Measurements from ENCODE around the gene NLRP5. TPM values are rescaled to one million over a fixed set of nuclear protein-coding genes. Genes with fewer than 3 reads are reported as not detected.
"Not testable (repeated sequence)": the region's sequence is repeated elsewhere in the genome, so short reads cannot be mapped to it uniquely, and the experiment has no call there.

The NLRP5 gene
- total and polyA plus RNA-seq, 2 of the 8 experiments (the other 6 are each of a cell fraction or from before 2014, with no cell fraction given): not detected

- not testable (repeated sequence) for H3K9ac ChIP-seq (replicated peaks in 1 of 4; ENCODE audit: extremely low read depth in 1 of 4, low read depth in 3 of 4, low read length in 3 of 4); H4K5ac ChIP-seq (ENCODE audit: insufficient read length, low read depth, low read length); H2BK20ac ChIP-seq (ENCODE audit: low read length); H3K4ac ChIP-seq (replicated peaks; ENCODE audit: insufficient read length, low read depth, low read length); H3K27ac ChIP-seq (ENCODE audit: low read depth, low read length); H3K4me1 ChIP-seq (replicated peaks in 1 of 4; ENCODE audit: control insufficient read depth in 3 of 4, insufficient read depth in 4 of 4, low read length in 3 of 4); H2BK15ac ChIP-seq (ENCODE audit: low read length); H3K23me2 ChIP-seq (ENCODE audit: low read depth, low read length); H2AK5ac ChIP-seq (ENCODE audit: low read depth, low read length); H3K9me3 ChIP-seq (ENCODE audit: insufficient read depth in 2 of 2, low read depth in 1 of 2, low read length in 1 of 2); H3K4me3 ChIP-seq (ENCODE audit: extremely low read depth in 1 of 4, insufficient read depth in 2 of 4, low read depth in 3 of 4, low read length in 4 of 4); H3K4me2 ChIP-seq (ENCODE audit: insufficient read depth in 1 of 2, low read depth in 2 of 2, low read length in 2 of 2); H3K27me3 ChIP-seq (replicated peaks in 1 of 4; ENCODE audit: control insufficient read depth in 3 of 4, extremely low read depth in 1 of 4, insufficient read depth in 3 of 4, low read length in 3 of 4); H2AFZ ChIP-seq (ENCODE audit: low read length); H3K23ac ChIP-seq (ENCODE audit: insufficient read length); FAIRE-seq; H2BK120ac ChIP-seq (replicated peaks; ENCODE audit: low read depth, low read length); H4K8ac ChIP-seq (ENCODE audit: extremely low read depth, insufficient read depth, low read length); H2BK5ac ChIP-seq (ENCODE audit: low read depth, low read length); H3K18ac ChIP-seq (ENCODE audit: extremely low read depth, low read length); H3K14ac ChIP-seq (ENCODE audit: insufficient read length); H3K56ac ChIP-seq (replicated peaks; ENCODE audit: insufficient read length, low read depth, low read length); H2BK12ac ChIP-seq (ENCODE audit: low read depth, low read length); DNase-seq (ENCODE audit: low read depth in 1 of 2, low spot score in 2 of 2); H4K91ac ChIP-seq (replicated peaks; ENCODE audit: insufficient read length, low read length)
- Histone ChIP-seq H3K36me3 (ENCODE audit: control insufficient read depth in 2 of 4, insufficient read depth in 4 of 4, low read length in 3 of 4) (peaks cover 2 to 22% (median 7%) of the 10 kb centered on the region in 4 experiments; a peak in 7 of 8 replicates), H3K79me1 (ENCODE audit: low read depth, low read length) (peaks cover 23% of the 10 kb centered on the region), H4K20me1 (replicated peaks in 1 of 2; ENCODE audit: control insufficient read depth in 1 of 2, insufficient read depth in 2 of 2, low read length in 2 of 2) (peaks cover 15 to 33% of the 10 kb centered on the region in 2 experiments), H3K79me2 (ENCODE audit: control insufficient read depth in 1 of 2, insufficient read depth in 2 of 2, low read length in 2 of 2) (peaks cover 0 to 65% of the 10 kb centered on the region in 2 experiments; a peak in 3 of 4 replicates)
- ChIA-PET CTCF (ENCODE audit: partially characterized antibody) (interaction anchor here (0.6 kb wide), 1 partner anchor 114 kb away, joined by 3 read pairs; no protein-coding TSS in a partner anchor), POLR2A (ENCODE audit: partially characterized antibody) (interaction anchor here (1.7 kb wide), 1 partner anchor 20 kb away, joined by 7 read pairs; no protein-coding TSS in a partner anchor)
- 92% methylated on average over 7 of the region's 21 CpGs; no CpG with 5 or more reads in 1 of the 2 experiments for WGBS, 2 experiments (ENCODE audit: extremely low coverage in 1 of 2, insufficient coverage in 1 of 2, insufficient read length in 1 of 2, insufficient replicate concordance in 2 of 2, low coverage in 1 of 2, low lambda C conversion rate in 2 of 2, missing lambda C conversion rate in 1 of 2)
Measured at GRCh38 chr19:56098237-56098636, 111.7 kb downstream of the NLRP5 start.
